ENCODE results near the gene CFTR.
A peak's percentile ranks its signal among the peaks of the same experiment; 100 is the strongest.

The CFTR gene

GRCh38 chr7:117639966-117640365, 160.1 kb downstream of the CFTR start:
- intact Hi-C loops (cut with DNase I) = no loop called here
- no peak for DNase-seq

GRCh38 chr7:117640465-117640864, 160.6 kb downstream of the CFTR start:
- DNase-seq = no peak
- intact Hi-C loops (cut with DNase I) = no loop called here

GRCh38 chr7:117645481-117646165, 165.8 kb downstream of the CFTR start:
- DNase-seq = no peak
- intact Hi-C loops (cut with DNase I) = no loop called here

- DNase-seq = no peak
Measured at GRCh38 chr7:117648203-117648866, 168.5 kb downstream of the CFTR start.

GRCh38 chr7:117652943-117653680, 173.3 kb downstream of the CFTR start:
- DNase-seq = no peak
- intact Hi-C loops (cut with DNase I) = no loop called here

More at GRCh38 chr7:117648203-117648866, 168.5 kb downstream of the CFTR start:
- intact Hi-C loops (cut with DNase I) = no loop called here

GRCh38 chr7:117654780-117655179, 175.0 kb downstream of the CFTR start:
- intact Hi-C loops (cut with DNase I) = no loop called here

GRCh38 chr7:117656806-117657205, 177.0 kb downstream of the CFTR start:
- intact Hi-C loops (cut with DNase I) = no loop called here
- no peak for DNase-seq

More at GRCh38 chr7:117654780-117655179, 175.0 kb downstream of the CFTR start:
- no peak for DNase-seq

- intact Hi-C loops (cut with DNase I) = no loop called here
- no peak for DNase-seq
Measured at GRCh38 chr7:117659531-117660011, 179.7 kb downstream of the CFTR start.

GRCh38 chr7:117661328-117661727, 181.5 kb downstream of the CFTR start:
- intact Hi-C loops (cut with DNase I) = no loop called here
- no peak for DNase-seq

GRCh38 chr7:117664047-117664446, 184.2 kb downstream of the CFTR start:
- intact Hi-C loops (cut with DNase I) = no loop called here
- no peak for DNase-seq

- no peak for DNase-seq
- intact Hi-C loops (cut with DNase I) = no loop called here
Measured at GRCh38 chr7:117665368-117665767, 185.5 kb downstream of the CFTR start.

- no peak for DNase-seq
- intact Hi-C loops (cut with DNase I) = no loop called here
Measured at GRCh38 chr7:117666031-117666430, 186.2 kb downstream of the CFTR start.

GRCh38 chr7:117666689-117667088, 186.9 kb downstream of the CFTR start:
- intact Hi-C loops (cut with DNase I) = no loop called here

GRCh38 chr7:117667456-117667855, 187.6 kb downstream of the CFTR start:
- DNase-seq = no peak
- intact Hi-C loops (cut with DNase I) = no loop called here

More at GRCh38 chr7:117666689-117667088, 186.9 kb downstream of the CFTR start:
- no peak for DNase-seq

GRCh38 chr7:117669818-117670217, 190.0 kb downstream of the CFTR start:
- intact Hi-C loops (cut with DNase I) = loop anchor here (5.0 kb wide), 2 partner anchors 213 to 437 kb away; no protein-coding TSS in a partner anchor
- peak in 3 of 10 donors; percentile 8 to 80 (median 43) for DNase-seq

- no peak for DNase-seq
- intact Hi-C loops (cut with DNase I) = loop anchor here (5.0 kb wide), 2 partner anchors 215 to 435 kb away; no protein-coding TSS in a partner anchor
Measured at GRCh38 chr7:117672453-117672852, 192.6 kb downstream of the CFTR start.

GRCh38 chr7:117673367-117673766, 193.5 kb downstream of the CFTR start:
- peak; percentile 39 to 91 (median 60) for DNase-seq
- intact Hi-C loops (cut with DNase I) = loop anchor here (5.0 kb wide), 2 partner anchors 216 to 434 kb away; no protein-coding TSS in a partner anchor

- DNase-seq = no peak
- intact Hi-C loops (cut with DNase I) = loop anchor here (5.0 kb wide), 2 partner anchors 217 to 433 kb away; no protein-coding TSS in a partner anchor
Measured at GRCh38 chr7:117673839-117674238, 194.0 kb downstream of the CFTR start.

- intact Hi-C loops (cut with DNase I) = loop anchor here (5.0 kb wide), 2 partner anchors 217 to 433 kb away; no protein-coding TSS in a partner anchor
- no peak for DNase-seq
Measured at GRCh38 chr7:117674617-117675016, 194.8 kb downstream of the CFTR start.

GRCh38 chr7:117675497-117676435, 195.9 kb downstream of the CFTR start:
- no peak for DNase-seq
- intact Hi-C loops (cut with DNase I) = no loop called here
